GM12873 (cell line): ENCODE measurements around the gene HEATR5A.

Experiments
- TF ChIP-seq, protein P1 (sequence below): IDR thresholded peaks from 2 replicates; pipeline ENCODE4 v1.5.1; 2012; ENCODE audit warnings: low read depth, mild to moderate bottlenecking, moderate library complexity, low read length, control low read depth; ENCODE audit not compliant: insufficient read depth; ENCODE audit errors: missing control alignments

Gene HEATR5A

GRCh38 chr14:31251028-31251958, 169.1 kb downstream of the HEATR5A start:
- TF ChIP-seq, protein P1, sequence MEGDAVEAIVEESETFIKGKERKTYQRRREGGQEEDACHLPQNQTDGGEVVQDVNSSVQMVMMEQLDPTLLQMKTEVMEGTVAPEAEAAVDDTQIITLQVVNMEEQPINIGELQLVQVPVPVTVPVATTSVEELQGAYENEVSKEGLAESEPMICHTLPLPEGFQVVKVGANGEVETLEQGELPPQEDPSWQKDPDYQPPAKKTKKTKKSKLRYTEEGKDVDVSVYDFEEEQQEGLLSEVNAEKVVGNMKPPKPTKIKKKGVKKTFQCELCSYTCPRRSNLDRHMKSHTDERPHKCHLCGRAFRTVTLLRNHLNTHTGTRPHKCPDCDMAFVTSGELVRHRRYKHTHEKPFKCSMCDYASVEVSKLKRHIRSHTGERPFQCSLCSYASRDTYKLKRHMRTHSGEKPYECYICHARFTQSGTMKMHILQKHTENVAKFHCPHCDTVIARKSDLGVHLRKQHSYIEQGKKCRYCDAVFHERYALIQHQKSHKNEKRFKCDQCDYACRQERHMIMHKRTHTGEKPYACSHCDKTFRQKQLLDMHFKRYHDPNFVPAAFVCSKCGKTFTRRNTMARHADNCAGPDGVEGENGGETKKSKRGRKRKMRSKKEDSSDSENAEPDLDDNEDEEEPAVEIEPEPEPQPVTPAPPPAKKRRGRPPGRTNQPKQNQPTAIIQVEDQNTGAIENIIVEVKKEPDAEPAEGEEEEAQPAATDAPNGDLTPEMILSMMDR, result no peak

GRCh38 chr14:31244626-31245025, 175.7 kb downstream of the HEATR5A start:
- TF ChIP-seq, protein P1, result no peak

GRCh38 chr14:31243860-31244259, 176.5 kb downstream of the HEATR5A start:
- TF ChIP-seq, protein P1, result no peak
